NCI-H128 (cell line): ENCODE results near the gene ANKH.

Experiments
- DNase-seq: peaks from one replicate; lab custom pipeline; 2025; ENCODE audit not compliant: unreplicated experiment; lab: John Stamatoyannopoulos, UW

ANKH gene

GRCh38 chr5:14698495-14698894, 173.1 kb downstream of the ANKH start:
- DNase-seq: no peak

DNA sequence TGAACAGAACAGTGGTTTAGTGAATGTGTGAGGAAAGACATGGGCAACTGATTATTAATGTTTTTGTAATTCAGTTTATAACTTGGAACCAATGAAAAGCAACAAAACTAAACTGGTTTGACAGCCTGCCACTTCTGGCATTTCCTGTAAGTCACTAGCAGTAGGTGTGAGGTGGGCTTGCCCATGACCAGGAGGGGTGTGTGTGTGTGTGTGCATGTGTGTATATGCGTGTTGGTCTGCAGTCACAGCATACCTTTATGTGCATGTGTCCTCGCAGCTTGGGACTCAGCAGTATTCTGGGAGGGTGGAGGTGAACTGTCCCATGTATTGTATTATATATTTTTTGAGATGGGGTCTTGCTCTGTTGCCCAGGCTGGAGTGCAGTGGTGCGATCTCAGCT, 174.7 kb downstream of the ANKH start:
- no peak for DNase-seq

- DNase-seq: no peak
Measured at GRCh38 chr5:14696057-14696456, 175.5 kb downstream of the ANKH start.

DNA sequence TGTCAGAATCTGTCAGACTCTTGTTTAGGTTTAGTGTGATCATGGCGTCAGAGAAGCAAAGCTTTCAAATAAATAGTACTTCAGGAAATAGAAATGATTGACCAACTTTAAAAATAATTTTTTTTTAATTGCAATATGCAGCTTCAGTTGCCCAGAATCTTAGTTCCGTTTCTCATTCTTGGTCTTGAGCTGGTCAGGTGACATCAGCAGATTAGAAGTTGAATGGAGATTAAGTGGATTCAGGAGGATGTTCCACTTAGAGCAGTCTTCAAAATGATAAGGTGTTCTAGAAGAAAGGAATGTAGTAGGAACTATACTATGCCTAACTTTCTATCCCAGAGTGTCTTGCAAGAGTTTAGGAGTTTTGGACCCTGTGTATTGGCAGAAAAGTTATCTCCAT, 176.4 kb downstream of the ANKH start:
- DNase-seq: no peak

GRCh38 chr5:14693070-14693469, 178.5 kb downstream of the ANKH start:
- no peak for DNase-seq

GRCh38 chr5:14687023-14687665, 184.4 kb downstream of the ANKH start:
- no peak for DNase-seq

GRCh38 chr5:14686517-14686916, 185.1 kb downstream of the ANKH start:
- no peak for DNase-seq

GRCh38 chr5:14685757-14686156, 185.8 kb downstream of the ANKH start:
- DNase-seq: no peak

GRCh38 chr5:14684757-14685156, 186.8 kb downstream of the ANKH start:
- no peak for DNase-seq

DNA sequence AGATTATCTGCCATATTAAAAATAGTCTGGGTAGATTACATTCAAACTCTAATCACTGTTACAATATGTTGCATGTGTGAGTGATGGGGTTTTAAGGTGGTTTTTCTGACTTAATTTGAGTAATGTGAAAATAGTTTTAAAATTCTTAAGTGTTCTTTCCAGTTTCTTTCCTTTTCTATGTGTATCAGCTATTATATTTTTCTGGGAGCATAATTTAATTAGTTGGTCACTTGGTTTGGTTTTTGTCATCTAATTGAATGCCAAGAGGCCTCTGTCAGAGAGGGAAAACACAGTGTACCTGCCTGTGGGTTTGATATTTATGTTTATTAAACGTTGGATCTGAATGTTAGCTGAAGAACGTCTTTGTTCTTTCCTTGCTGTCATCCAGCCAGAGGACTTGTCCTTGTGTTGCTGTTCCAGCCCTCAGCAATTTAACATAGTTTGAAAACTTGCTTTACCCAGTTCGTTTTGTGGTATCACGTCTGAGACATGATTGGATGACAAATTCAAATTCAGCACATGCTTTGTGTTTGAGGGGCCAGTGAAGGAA, 187.6 kb downstream of the ANKH start:
- no peak for DNase-seq

- DNase-seq: no peak
Measured at GRCh38 chr5:14681236-14681752, 190.3 kb downstream of the ANKH start.

GRCh38 chr5:14679595-14679994, 192.0 kb downstream of the ANKH start:
- DNase-seq: no peak

DNA sequence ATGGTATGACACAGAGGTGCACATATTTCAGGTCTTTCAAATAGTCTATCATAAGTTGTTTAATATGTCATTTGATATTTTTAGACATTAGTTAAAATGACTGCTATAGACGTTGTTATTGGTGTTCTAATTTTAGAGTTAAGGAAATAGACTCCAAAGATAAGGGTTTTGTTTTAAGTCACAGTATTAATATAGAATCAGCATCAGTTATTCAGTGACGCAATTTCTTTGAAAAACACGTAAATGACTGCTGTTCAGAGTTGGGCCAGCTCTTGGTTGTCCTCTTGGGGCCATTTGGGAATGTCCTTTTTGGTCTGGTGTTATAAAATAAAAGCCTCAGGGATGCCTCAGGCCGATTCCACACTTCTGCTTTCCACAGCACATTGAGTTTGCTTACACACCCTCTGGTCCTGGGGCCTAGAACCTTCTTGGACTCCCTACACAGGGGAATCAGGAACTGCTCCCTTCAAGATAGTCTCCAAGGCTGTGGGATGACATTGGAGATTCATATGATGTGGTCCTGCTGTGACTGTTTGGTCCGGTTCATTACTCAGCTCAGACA, 192.7 kb downstream of the ANKH start:
- DNase-seq: no peak

DNA sequence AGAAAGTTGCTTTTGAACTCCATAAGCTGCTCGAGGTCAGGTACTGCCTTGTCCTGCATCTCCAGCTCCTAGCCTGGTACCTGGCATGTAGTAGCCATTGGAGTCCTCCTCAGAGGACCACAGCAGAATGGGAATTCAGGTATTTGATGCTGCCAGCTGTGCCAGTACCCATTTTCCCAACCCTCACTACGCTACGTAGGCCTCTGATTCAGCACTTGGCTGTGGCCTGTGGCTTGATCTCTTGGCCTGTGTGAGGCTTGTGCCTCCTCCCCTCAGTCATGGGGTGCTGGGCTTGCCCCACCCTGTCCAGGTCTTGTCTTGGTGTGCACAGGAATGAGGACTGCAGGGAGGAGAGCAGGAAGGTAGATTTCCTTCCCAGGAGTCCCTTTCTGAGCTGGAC, 195.3 kb downstream of the ANKH start:
- DNase-seq: no peak

DNA sequence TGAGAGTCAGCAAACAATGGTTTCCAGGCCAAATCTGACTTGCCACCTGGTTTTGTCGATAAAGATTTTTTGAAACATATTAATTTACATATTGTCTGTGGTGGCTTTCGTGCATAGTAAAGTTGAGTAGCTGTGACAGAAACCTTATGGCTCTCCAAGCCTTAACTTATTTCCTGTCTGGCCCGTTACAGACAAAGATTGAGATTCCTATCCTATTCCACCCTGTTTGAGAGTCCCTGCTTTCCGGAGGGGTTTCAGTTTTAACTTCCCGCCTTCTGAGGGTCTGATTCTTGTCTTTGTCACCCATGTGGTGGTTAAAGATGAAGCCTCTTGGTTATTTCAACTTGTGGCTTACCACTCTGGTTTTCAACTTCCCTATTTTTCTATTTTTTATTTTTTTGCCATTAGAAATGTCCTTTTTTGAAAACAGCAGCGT, 195.7 kb downstream of the ANKH start:
- no peak for DNase-seq

GRCh38 chr5:14674983-14675854, 196.4 kb downstream of the ANKH start:
- DNase-seq: no peak

DNA sequence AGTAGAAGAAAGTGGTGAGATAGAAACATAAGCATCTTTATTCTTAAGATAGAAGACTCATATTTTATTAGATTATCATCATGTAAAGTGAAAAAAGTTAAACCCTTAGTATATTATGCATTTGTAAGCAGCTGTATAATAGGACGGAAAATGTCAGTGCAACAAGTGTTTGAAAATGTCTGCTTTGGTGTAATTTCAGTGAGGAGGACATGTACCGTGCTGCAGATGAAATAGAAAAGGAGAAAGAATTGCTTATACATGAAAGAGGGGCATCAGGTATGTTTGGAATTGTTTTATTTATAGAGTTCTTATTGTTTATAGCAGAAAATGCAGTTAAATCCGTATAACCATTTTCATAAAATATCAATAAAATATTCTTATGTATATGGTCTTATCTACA, 198.1 kb downstream of the ANKH start:
- DNase-seq: no peak

GRCh38 chr5:14672484-14673394, 198.8 kb downstream of the ANKH start:
- DNase-seq: no peak

DNA sequence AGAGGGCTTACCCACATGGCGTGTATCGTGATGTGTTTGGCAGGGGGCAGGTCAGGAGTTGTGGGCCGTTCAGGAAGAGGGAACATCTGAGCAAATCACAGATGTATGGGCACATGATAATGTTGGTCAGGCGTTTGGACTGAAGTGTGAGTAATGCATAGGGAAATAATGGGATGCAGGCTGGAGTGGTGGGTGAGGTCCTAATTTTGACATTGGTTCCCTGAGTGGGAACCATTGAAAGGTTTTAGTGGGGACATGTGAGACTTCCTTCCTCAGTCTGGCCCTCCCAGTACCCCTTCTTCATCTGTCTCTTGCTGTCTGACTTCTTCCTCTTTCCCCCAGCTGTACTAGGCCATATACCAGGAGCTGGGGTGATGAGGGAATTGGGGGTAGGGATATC, 199.5 kb downstream of the ANKH start:
- DNase-seq: no peak

GRCh38 chr5:14671414-14671813, 200.2 kb downstream of the ANKH start:
- no peak for DNase-seq

DNA sequence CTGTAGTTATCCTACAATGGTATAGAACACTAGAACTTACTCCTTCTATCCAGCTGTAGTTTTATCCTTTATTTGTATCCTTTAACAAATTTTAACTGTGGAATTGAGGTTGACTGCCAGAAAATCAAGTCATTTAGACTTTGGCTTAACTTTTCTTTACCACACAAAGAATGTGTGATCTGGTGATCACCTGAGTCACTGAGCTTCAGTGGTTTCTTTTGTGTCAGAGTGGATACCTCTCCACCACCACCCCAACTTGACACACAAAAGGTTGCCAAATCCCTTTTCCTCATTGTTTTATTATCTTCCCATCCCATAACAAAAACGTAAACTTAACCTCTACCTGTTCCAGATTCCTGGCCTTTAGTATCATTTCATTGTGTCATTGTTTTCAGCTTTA, 201.6 kb downstream of the ANKH start:
- DNase-seq: no peak
